Adrenal gland (tissue), 12 donors: ENCODE data around the gene XYLT1. TPM values are rescaled to one million over a fixed set of nuclear protein-coding genes. Genes with fewer than 3 reads are reported as not detected.
A peak's percentile ranks its signal among the peaks of the same experiment; 100 is the strongest.
"Not testable (repeated sequence)": the region's sequence is repeated elsewhere in the genome, so short reads cannot be mapped to it uniquely, and the experiment has no call there.

ENCODE experiments used
- DNase-seq, 7 donors: peaks; one replicate each; pipeline ENCODE4 v3.0.0-alpha.2; 2019 to 2020
- H3K27ac ChIP-seq, 5 donors: fragments of 200-600 bp; sonication (generic) in 4 of 5; 1 replicate in 3 of 5; 2 replicates in 2 of 5; pipeline versions ENCODE4 v1.5.1 to v1.8.0; 2016 to 2020; ENCODE audit warnings: mild to moderate bottlenecking in 1 of 5
- H3K27me3 ChIP-seq: fragments of 200-600 bp; 2 replicates; pipeline ENCODE4 v1.8.0; 2021
- H3K36me3 ChIP-seq, 2 donors: fragments of 200-600 bp; replicated peaks in 1 of 2; 1 replicate in 1 of 2; 2 replicates in 1 of 2; pipeline versions ENCODE4 v1.5.1 to v1.8.0; 2018 to 2022
- H3K4me1 ChIP-seq, 2 donors: fragments of 200-600 bp; replicated peaks in 1 of 2; 1 replicate in 1 of 2; 2 replicates in 1 of 2; pipeline versions ENCODE4 v1.5.1 to v1.8.0; 2018 to 2021
- H3K4me3 ChIP-seq, 4 donors: fragments of 200-600 bp; sonication (generic) in 3 of 4; one replicate each; pipeline ENCODE4 v1.5.1; 2016 to 2018
- H3K9me3 ChIP-seq, 3 donors: fragments of 200-600 bp; sonication (generic) in 1 of 3; replicated peaks in 1 of 3; 1 replicate in 2 of 3; 2 replicates in 1 of 3; pipeline versions ENCODE4 v1.5.1 to v1.8.0; 2016 to 2021
- CTCF ChIP-seq, 6 experiments: fragments of 450-650 bp in 4 of 6; fragments of 200-600 bp in 2 of 6; sonication (generic) in 1 of 6; IDR thresholded peaks; 1 replicate in 5 of 6; 2 replicates in 1 of 6; pipeline versions ENCODE4 v1.5.1 to v1.8.0; 2016 to 2021; ENCODE audit warnings: antibody characterized with exemption in 6 of 6, mild to moderate bottlenecking in 2 of 6, moderate library complexity in 1 of 6
- POLR2A ChIP-seq, 2 donors: fragments of 450-650 bp; IDR thresholded peaks; one replicate each; pipeline ENCODE4 v1.6.1; 2017; ENCODE audit warnings: antibody characterized with exemption in 2 of 2, mild to moderate bottlenecking in 2 of 2, moderate library complexity in 1 of 2
- WGBS, 4 donors: extraction: QIAGEN DNeasy Blood & Tissue Kit in 2 of 4; methylation state at CpG; one replicate each; pipeline versions ENCODE4 v1.1.5 to v1.1.7; 2013 to 2017; 5-methylcytosine and 5-hydroxymethylcytosine counted together
- intact Hi-C, 2 donors: fragments of 100-400 bp; cut with DNase I; formaldehyde crosslinking; loops; one replicate each; pipeline versions ENCODE4 v1.14.1 to v1.15.0; 2022 to 2023
- polyA plus RNA-seq, 3 donors: library from polyadenylated mRNA; stranded (reverse); fragments of 200-250 nt in 2 of 3; fragments of 350-450 nt in 1 of 3; fragmentation: Illumina TruSeq in 1 of 3; extraction: RNeasy Lipid Tissue Mini Kit (QIAGEN cat#74804) in 1 of 3; gene quantifications; one replicate each; pipeline ENCODE4 v1.2.3, GENCODE V29; 2013 to 2014
- total RNA-seq, 9 donors: library from RNA; depleted of rRNA in 4 of 9; stranded (reverse); fragments of >200 nt in 4 of 9; fragments of 120-200 nt in 1 of 9; fragmentation: NEBNext Ultra II Directional in 1 of 9; extraction: Animal tissue kit (Norgen Biotek cat#: 25700) in 1 of 9; gene quantifications; one replicate each; pipeline versions ENCODE4 v1.1.0 to v1.2.4, GENCODE V29; 2013 to 2023
- donor health status: healthy with polysubstance abuse.
- donor health status: Bipolar disorder and iron deficiency.
- donor health status: DM: yes; HTN: yes; CAD: no.
- donor health status: DM: no; HTN: no; CAD: no.
- donor health status: DM: no; HTN: no; CAD: no.
- donor health status: DM: yes; HTN: yes; CAD: no.

The XYLT1 gene
- total and polyA plus RNA-seq, 12 donors, result 1.3 to 67.6 (median 16.8) TPM

DNA sequence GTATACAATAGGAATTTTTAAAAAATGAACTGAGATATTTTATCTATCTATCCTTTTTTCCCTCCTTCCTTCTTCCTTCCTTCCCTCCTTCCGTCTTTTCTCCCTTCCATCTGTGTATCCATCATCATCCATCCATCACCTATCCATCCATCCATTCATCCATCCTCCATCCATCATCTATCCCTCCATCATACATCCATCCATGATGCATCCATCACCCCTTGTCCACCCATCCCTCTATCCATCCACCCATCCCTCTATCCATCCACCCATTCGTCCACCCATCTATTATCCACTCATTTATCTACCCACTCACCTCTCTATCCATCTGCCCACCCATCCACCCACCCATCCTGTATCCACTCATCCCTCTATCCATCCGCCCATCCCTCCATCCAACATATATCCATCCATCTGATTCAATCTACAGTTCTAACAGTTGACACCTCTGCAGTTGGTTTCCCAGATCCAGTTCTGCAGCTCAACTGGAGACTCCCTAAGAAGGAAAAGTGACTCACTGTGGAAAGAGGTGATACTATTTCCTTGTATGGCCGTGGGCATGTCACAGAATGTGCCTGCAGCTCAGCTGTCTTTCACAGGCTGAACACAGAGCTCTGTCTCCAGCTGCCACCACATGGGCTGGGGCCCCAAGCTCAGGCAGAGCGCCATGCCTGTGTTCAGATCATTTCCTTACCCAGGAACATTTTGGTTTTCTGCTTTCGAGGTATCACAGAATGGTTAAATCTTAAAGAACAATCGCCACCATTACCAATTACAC is 130.8 kb downstream of the XYLT1 start:
- no peak for TF ChIP-seq CTCF (IDR thresholded peaks at IDR 0.05)
- no peak for TF ChIP-seq POLR2A (IDR thresholded peaks at IDR 0.05)
- WGBS, 4 donors, result 76 to 91% (median 82%) methylated on average over 7 of the region's 7 CpGs
- intact Hi-C loops, result no loop called here
- Histone ChIP-seq H3K27ac (no peak overlapping the region), H3K4me3 (no peak overlapping the region), H3K4me1 (peaks cover 6 to 18% of the 10 kb centered on the region in 2 donors), H3K36me3 (no peaks in the 10 kb centered on the region), H3K9me3 (no peaks in the 10 kb centered on the region), H3K27me3 (no peaks in the 10 kb centered on the region)
- no peak for DNase-seq

DNA sequence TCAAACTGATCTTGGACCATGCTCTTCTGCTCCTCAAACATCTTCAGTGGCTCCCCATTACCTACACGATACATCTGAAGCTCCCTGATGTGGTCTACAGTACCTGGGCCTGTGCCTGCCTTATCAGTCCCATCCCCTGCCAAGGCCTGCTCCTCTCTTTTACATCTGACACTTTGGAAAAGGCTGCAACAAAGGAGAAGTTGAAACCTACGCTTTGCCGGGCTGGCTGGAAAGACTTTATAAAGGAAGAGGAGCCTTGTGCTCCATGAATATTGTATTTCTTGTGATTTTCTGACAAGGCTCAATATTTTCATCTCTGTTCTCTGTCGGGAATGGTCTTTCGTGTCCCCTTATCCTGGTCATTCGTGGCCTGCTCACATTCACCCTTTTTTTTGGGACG is 132.5 kb downstream of the XYLT1 start:
- no peak for DNase-seq
- no peaks in the 10 kb centered on the region for H3K9me3 ChIP-seq
- H3K36me3 ChIP-seq, result no peaks in the 10 kb centered on the region
- no peaks in the 10 kb centered on the region for H3K27me3 ChIP-seq
- H3K27ac ChIP-seq, result no peak overlapping the region
- H3K4me3 ChIP-seq, result no peak overlapping the region
- TF ChIP-seq POLR2A (IDR thresholded peaks at IDR 0.05), result no peak
- TF ChIP-seq CTCF (IDR thresholded peaks at IDR 0.05), result no peak
- intact Hi-C loops, result no loop called here
- peaks cover 6 to 16% of the 10 kb centered on the region in 2 donors for H3K4me1 ChIP-seq
- WGBS, 4 donors, result 94 to 97% (median 95%) methylated on average over 7 of the region's 7 CpGs

GRCh38 chr16:17336530-17336900 is 134.2 kb downstream of the XYLT1 start:
- Histone ChIP-seq H3K36me3 (no peaks in the 10 kb centered on the region), H3K4me3 (no peak overlapping the region), H3K9me3 (no peaks in the 10 kb centered on the region), H3K27me3 (no peaks in the 10 kb centered on the region), H3K27ac (peak overlapping the region in 2 of 5 donors; percentile 16 to 21), H3K4me1 (peaks cover 0 to 9% of the 10 kb centered on the region in 2 donors)
- 69 to 93% (median 83%) methylated on average over 1 to 8 of the region's 8 CpGs for WGBS, 4 donors
- intact Hi-C loops, result no loop called here
- TF ChIP-seq POLR2A (IDR thresholded peaks at IDR 0.05) (no peak), CTCF (IDR thresholded peaks at IDR 0.05) (no peak)
- DNase-seq, result no peak

- no peak overlapping the region for H3K4me3 ChIP-seq
- H3K4me1 ChIP-seq, result peaks cover 0 to 7% of the 10 kb centered on the region in 2 donors
- H3K9me3 ChIP-seq, result no peaks in the 10 kb centered on the region
- H3K27me3 ChIP-seq, result no peaks in the 10 kb centered on the region
- peak in 1 of 7 donors; percentile 40 for DNase-seq
- no peaks in the 10 kb centered on the region for H3K36me3 ChIP-seq
- WGBS, 4 donors, result 73 to 82% (median 75%) methylated on average over 11 of the region's 11 CpGs
- intact Hi-C loops, result no loop called here
- H3K27ac ChIP-seq, result peak overlapping the region in 2 of 5 donors; percentile 16 to 21
- no peak for TF ChIP-seq CTCF (IDR thresholded peaks at IDR 0.05)
- no peak for TF ChIP-seq POLR2A (IDR thresholded peaks at IDR 0.05)
These were observed 134.8 kb downstream of the XYLT1 start for GRCh38 chr16:17335826-17336529.

DNA sequence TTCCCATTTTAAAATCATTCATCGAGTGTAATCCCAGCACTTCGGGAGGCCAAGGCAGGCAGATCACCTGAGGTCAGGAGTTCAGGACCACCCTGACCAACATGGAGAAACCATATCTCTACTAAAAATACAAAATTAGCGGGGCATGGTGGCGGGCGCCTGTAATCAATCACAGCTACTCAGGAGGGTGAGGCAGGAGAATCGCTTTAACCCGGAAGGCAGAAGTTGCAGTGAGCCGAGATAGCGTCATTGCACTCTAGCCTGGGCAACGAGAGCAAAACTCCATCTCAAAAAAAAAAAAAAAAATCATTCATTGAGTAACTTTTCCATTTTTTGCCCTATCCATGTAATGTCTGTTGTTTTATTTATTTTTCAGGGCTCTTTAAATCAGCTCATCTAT is 135.4 kb downstream of the XYLT1 start:
- 76 to 85% (median 78%) methylated on average over 10 of the region's 10 CpGs for WGBS, 4 donors
- H3K4me3 ChIP-seq, H3K27ac ChIP-seq, H3K4me1 ChIP-seq, H3K36me3 ChIP-seq, DNase-seq, H3K9me3 ChIP-seq, intact Hi-C loops, H3K27me3 ChIP-seq: not testable (repeated sequence)
